OCI-LY7 (cell line): ENCODE data around the gene ASB10. TPM values are rescaled to one million over a fixed set of nuclear protein-coding genes. Genes with fewer than 3 reads are reported as not detected.

Source experiments
- BruUV-seq: library from RNA; stranded (reverse); fragments of 400-500 nt; replicated peaks from 2 replicates; lab custom pipeline; 2021; lab: Mats Ljungman, UMichigan
- CTCF ChIA-PET: fragments of 300-600 bp; sonication (Branson Sonifier 250); formaldehyde crosslinking; loops from one replicate; lab custom pipeline; 2022; ENCODE audit warnings: antibody characterized with exemption; ENCODE audit not compliant: unreplicated experiment; lab: Charles Lee
- POLR2A ChIA-PET: fragments of 300-600 bp; sonication (Branson Sonifier 250); formaldehyde crosslinking; loops from one replicate; lab custom pipeline; 2022; ENCODE audit warnings: antibody characterized with exemption; lab: Charles Lee
- DNase-seq: peaks from one replicate; pipeline ENCODE4 v3.0.0-alpha.2; 2015; ENCODE audit warnings: low spot score
- H2AFZ ChIP-seq: fragments of 200-600 bp; sonication (generic), shearing (Covaris generic); 2 replicates; pipeline ENCODE4 v1.6.1; 2014; ENCODE audit warnings: mild to moderate bottlenecking, antibody characterized with exemption, low read length, moderate library complexity
- H3K27ac ChIP-seq: fragments of 200-600 bp; sonication (generic); 2 replicates; pipeline ENCODE4 v1.5.1; 2014; ENCODE audit warnings: mixed run types, low read depth, mild to moderate bottlenecking, moderate library complexity, low read length, inconsistent platforms; ENCODE audit not compliant: poor library complexity, severe bottlenecking
- H3K36me3 ChIP-seq: fragments of 200-600 bp; sonication (generic); 2 replicates; pipeline ENCODE4 v1.6.1; 2014; ENCODE audit warnings: mild to moderate bottlenecking, antibody characterized with exemption, low read length, moderate library complexity, mixed read lengths; ENCODE audit not compliant: insufficient read depth
- H3K4me1 ChIP-seq: fragments of 200-600 bp; sonication (generic); 2 replicates; pipeline ENCODE4 v1.5.1; 2014; ENCODE audit warnings: mild to moderate bottlenecking, low read length; ENCODE audit not compliant: insufficient read depth, poor library complexity, severe bottlenecking
- H3K4me2 ChIP-seq: fragments of 200-600 bp; sonication (generic); 2 replicates; pipeline ENCODE4 v1.6.1; 2014; ENCODE audit warnings: mild to moderate bottlenecking, low read length
- H3K4me3 ChIP-seq: fragments of 200-600 bp; sonication (generic); 2 replicates; pipeline ENCODE4 v1.5.1; 2014; ENCODE audit warnings: mild to moderate bottlenecking, low read depth, low read length; ENCODE audit not compliant: poor library complexity, severe bottlenecking
- H3K79me2 ChIP-seq: fragments of 200-600 bp; sonication (generic); 2 replicates; pipeline ENCODE4 v1.6.1; 2016; ENCODE audit warnings: low read depth, mild to moderate bottlenecking, low read length, moderate library complexity, mixed read lengths; ENCODE audit not compliant: insufficient read depth
- H3K9me2 ChIP-seq: fragments of 200-600 bp; sonication (generic); 2 replicates; pipeline ENCODE4 v1.6.1; 2016; ENCODE audit warnings: mild to moderate bottlenecking, low read length, mixed read lengths; ENCODE audit not compliant: insufficient read depth
- H3K9me3 ChIP-seq: fragments of 200-600 bp; sonication (generic); 2 replicates; pipeline ENCODE4 v1.6.1; 2014; ENCODE audit warnings: mild to moderate bottlenecking, mixed run types, low read length, mixed read lengths
- H4K20me1 ChIP-seq: fragments of 200-600 bp; sonication (generic); 2 replicates; pipeline ENCODE4 v1.6.1; 2014; ENCODE audit warnings: mild to moderate bottlenecking, antibody characterized with exemption, low read length, moderate library complexity, mixed read lengths; ENCODE audit not compliant: insufficient read depth
- CTCF ChIP-seq: fragments of 200-600 bp; sonication (generic); conservative IDR thresholded peaks from 2 replicates; pipeline ENCODE4 v1.5.1; 2014; ENCODE audit warnings: mild to moderate bottlenecking, antibody characterized with exemption, low read length, moderate library complexity, mixed read lengths
- EZH2phosphoT487 ChIP-seq: fragments of 200-600 bp; sonication (generic); IDR thresholded peaks from 2 replicates; pipeline ENCODE4 v1.6.1; 2018; ENCODE audit warnings: low read depth, borderline replicate concordance, mild to moderate bottlenecking, mixed run types, antibody characterized with exemption, low read length, moderate library complexity, mixed read lengths
- intact Hi-C: fragments of 100-400 bp; cut with micrococcal nuclease; formaldehyde crosslinking; loops from one replicate; pipeline ENCODE4 v1.10.0; 2022; ENCODE audit not compliant: unreplicated experiment
- total RNA-seq, 2 experiments: library from RNA; depleted of rRNA in 1 of 2; stranded (reverse); fragments of >200 nt in 1 of 2; shearing (Covaris generic) in 1 of 2; gene quantifications; 2 replicates each; pipeline ENCODE4 v1.2.3, GENCODE V29; 2014 to 2022

Gene ASB10
- total RNA-seq, 2 experiments from 2014 or later: not detected

GRCh38 chr7:151207315-151207714, 20.3 kb upstream of the ASB10 start:
- H2AFZ ChIP-seq: no peak overlapping the region
- H3K4me3 ChIP-seq: no peak overlapping the region
- no peaks in the 10 kb centered on the region for H3K4me1 ChIP-seq
- DNase-seq: no peak
- H3K27ac ChIP-seq: no peak overlapping the region
- H3K36me3 ChIP-seq: peaks cover 6% of the 10 kb centered on the region; the same call in 1 of the 2 replicates
- no peaks in the 10 kb centered on the region for H3K9me2 ChIP-seq
- POLR2A ChIA-PET: no interaction called here
- intact Hi-C loops: no loop called here
- no peak for TF ChIP-seq EZH2phosphoT487
- TF ChIP-seq CTCF: no peak
- no peak overlapping the region for H3K4me2 ChIP-seq
- H4K20me1 ChIP-seq: no peaks in the 10 kb centered on the region
- BruUV-seq: no TSS peak
- H3K9me3 ChIP-seq: no peaks in the 10 kb centered on the region
- CTCF ChIA-PET: interaction anchor here (0.5 to 0.6 kb wide), 2 partner anchors 78 to 265 kb away, joined by 4 to 6 read pairs; no protein-coding TSS in a partner anchor
- no peaks in the 10 kb centered on the region for H3K79me2 ChIP-seq

GRCh38 chr7:151206914-151207313, 19.9 kb upstream of the ASB10 start:
- no TSS peak for BruUV-seq
- no peak overlapping the region for H3K4me3 ChIP-seq
- no peak overlapping the region for H3K4me2 ChIP-seq
- TF ChIP-seq EZH2phosphoT487 (no peak), CTCF (no peak)
- no peaks in the 10 kb centered on the region for H3K9me2 ChIP-seq
- H4K20me1 ChIP-seq: no peaks in the 10 kb centered on the region
- ChIA-PET POLR2A (no interaction called here), CTCF (interaction anchor here (0.5 to 0.6 kb wide), 2 partner anchors 78 to 265 kb away, joined by 4 to 6 read pairs; no protein-coding TSS in a partner anchor)
- intact Hi-C loops: no loop called here
- no peaks in the 10 kb centered on the region for H3K9me3 ChIP-seq
- no peak overlapping the region for H2AFZ ChIP-seq
- no peaks in the 10 kb centered on the region for H3K79me2 ChIP-seq
- no peak for DNase-seq
- H3K27ac ChIP-seq: no peak overlapping the region
- no peaks in the 10 kb centered on the region for H3K4me1 ChIP-seq
- peaks cover 2% of the 10 kb centered on the region; the same call in 1 of the 2 replicates for H3K36me3 ChIP-seq

GRCh38 chr7:151205730-151206129, 18.7 kb upstream of the ASB10 start:
- Histone ChIP-seq H3K4me1 (no peaks in the 10 kb centered on the region), H3K4me2 (no peak overlapping the region), H2AFZ (no peak overlapping the region), H3K79me2 (no peaks in the 10 kb centered on the region), H3K36me3 (no peaks in the 10 kb centered on the region), H3K9me3 (no peaks in the 10 kb centered on the region), H3K27ac (no peak overlapping the region), H3K9me2 (no peaks in the 10 kb centered on the region), H4K20me1 (no peaks in the 10 kb centered on the region), H3K4me3 (no peak overlapping the region)
- TF ChIP-seq EZH2phosphoT487 (no peak), CTCF (no peak)
- intact Hi-C loops: no loop called here
- DNase-seq: no peak
- no TSS peak for BruUV-seq
- ChIA-PET CTCF (no interaction called here), POLR2A (no interaction called here)
